GM12865 (cell line): Measurements from ENCODE around the gene CTRB1.

Source experiments
- DNase-seq: peaks from one replicate; pipeline ENCODE4 v3.0.0; 2010; ENCODE audit warnings: low read depth
- H3K4me3 ChIP-seq: 2 replicates; pipeline ENCODE4 v1.5.1; 2011; ENCODE audit warnings: mild to moderate bottlenecking, low read depth, low read length, control low read depth
- TF ChIP-seq, protein P1 (sequence below): IDR thresholded peaks from 2 replicates; pipeline ENCODE4 v1.5.1; 2011; ENCODE audit warnings: low read length, control low read depth, low read depth, inconsistent platforms; ENCODE audit not compliant: insufficient read depth; ENCODE audit errors: missing control alignments

Gene CTRB1

GRCh38 chr16:75252946-75253911 lies 34.4 kb downstream of the CTRB1 start:
- TF ChIP-seq, protein P1, sequence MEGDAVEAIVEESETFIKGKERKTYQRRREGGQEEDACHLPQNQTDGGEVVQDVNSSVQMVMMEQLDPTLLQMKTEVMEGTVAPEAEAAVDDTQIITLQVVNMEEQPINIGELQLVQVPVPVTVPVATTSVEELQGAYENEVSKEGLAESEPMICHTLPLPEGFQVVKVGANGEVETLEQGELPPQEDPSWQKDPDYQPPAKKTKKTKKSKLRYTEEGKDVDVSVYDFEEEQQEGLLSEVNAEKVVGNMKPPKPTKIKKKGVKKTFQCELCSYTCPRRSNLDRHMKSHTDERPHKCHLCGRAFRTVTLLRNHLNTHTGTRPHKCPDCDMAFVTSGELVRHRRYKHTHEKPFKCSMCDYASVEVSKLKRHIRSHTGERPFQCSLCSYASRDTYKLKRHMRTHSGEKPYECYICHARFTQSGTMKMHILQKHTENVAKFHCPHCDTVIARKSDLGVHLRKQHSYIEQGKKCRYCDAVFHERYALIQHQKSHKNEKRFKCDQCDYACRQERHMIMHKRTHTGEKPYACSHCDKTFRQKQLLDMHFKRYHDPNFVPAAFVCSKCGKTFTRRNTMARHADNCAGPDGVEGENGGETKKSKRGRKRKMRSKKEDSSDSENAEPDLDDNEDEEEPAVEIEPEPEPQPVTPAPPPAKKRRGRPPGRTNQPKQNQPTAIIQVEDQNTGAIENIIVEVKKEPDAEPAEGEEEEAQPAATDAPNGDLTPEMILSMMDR = no peak
- DNase-seq = no peak
- no peak overlapping the region for H3K4me3 ChIP-seq

- TF ChIP-seq, protein P1 = no peak
Measured at GRCh38 chr16:75254359-75254837, 35.6 kb downstream of the CTRB1 start.

DNA sequence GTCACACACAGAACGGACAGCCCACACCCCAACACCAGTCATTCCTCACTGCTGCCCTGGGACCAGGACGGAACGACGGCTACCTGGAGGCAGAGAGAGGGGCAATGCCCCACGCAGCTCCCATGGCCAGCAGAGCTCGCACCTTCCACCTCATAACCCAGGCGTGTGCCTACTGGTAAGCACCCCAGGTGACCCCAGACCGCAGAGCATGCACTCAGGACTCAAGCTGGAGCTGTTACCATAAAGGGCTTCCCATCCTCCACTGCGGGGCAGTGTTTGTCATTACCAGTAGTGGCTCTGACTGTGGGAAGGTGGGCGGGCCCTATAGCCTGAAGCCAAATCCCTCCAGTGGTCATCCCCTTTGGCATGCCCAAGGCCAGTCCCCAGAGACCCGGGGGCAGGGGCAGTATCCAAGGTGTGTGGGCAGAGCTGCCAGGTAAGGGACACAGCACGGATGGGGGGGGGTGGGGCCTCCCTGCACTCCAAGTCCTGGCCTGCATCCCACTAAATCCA lies 37.3 kb downstream of the CTRB1 start:
- TF ChIP-seq, protein P1 = no peak
- no peak overlapping the region for H3K4me3 ChIP-seq
- no peak for DNase-seq

More at GRCh38 chr16:75254359-75254837, 35.6 kb downstream of the CTRB1 start:
- no peak overlapping the region for H3K4me3 ChIP-seq
- no peak for DNase-seq

DNA sequence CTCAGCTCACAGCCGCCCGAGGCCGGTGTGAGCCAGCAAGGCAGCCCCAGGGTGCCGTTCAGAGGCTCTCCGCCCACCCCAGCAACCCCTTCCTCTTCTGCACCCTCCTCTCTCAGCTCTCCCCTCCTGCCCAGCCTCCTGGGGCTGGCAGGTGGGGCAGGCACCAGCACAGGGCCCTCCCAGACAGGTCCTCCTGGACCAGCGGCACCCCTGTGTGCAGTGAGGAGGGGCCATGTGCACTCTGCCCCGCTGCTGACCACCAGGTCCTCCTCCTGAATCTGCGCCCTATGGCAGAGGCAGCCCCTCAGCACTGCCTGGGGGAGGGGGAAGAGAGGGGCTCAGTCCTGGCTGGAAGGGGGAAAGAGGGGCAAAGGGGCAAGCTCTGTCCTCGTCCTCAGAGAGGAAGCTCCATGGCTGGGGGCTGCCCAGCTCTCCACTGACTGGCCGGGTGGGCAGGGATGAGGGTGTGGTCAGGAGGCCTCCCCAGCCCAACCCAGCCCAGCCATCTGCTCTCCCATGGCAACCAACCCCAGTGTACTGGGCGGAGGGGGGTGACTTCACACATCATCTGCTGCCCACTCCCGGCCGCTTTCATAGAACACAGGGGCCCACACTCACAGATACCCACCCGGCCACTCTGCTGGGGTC lies 38.0 kb downstream of the CTRB1 start:
- no peak for DNase-seq
- TF ChIP-seq, protein P1 = no peak
- H3K4me3 ChIP-seq = no peak overlapping the region

DNA sequence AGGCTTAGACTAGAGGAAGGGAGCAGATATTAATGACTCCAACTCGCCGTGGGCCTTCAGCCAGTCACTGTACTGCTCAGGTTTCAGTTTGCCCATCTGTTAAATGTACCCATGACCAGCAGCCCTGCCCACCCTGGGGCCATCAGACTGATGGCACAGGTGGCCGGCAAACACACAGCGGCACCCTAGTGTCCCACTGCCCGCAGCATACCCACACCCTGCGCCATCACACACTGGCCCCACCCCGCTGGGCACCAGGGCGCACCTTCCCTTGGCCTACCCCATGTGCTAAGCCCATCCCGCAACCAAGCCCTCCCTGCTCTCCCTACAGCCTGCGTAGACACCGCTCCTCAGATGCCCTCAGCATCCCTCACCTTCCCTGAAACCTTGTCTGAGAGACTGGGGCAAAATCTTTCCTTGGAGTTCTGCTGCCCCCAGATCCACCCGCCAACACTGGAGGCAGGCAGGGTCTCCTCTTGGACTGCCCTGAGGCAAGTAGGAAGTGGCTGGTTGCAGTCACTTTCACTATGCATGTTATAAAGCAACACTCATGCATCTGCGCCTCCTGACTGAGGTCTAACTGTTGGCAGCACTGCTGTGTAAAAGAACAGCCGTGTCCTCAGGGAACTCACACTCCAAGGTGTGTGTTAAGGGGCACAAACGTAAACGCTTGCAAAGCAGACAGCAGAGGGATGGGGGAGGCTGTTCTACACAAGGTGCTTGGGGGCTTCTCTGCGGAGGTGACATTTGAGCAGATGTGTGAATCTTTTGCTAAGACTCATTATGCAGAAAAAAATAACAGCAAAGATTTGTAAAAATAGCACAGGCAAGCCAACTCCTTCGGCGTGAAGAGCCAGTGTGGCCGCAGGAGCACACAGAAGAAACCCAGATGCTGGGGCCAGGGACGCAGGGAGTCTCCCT lies 39.4 kb downstream of the CTRB1 start:
- DNase-seq = peak; percentile 44
- H3K4me3 ChIP-seq = no peak overlapping the region

More for the DNA sequence above, 39.4 kb downstream of the CTRB1 start:
- TF ChIP-seq, protein P1 = no peak
